Measurements from ENCODE around the gene SCIN. TPM values are rescaled to one million over a fixed set of nuclear protein-coding genes. Genes with fewer than 3 reads are reported as not detected.

SCIN gene
- total RNA-seq, result 2.8 TPM

GRCh38 chr7:12570534-12571461, at the start of gene SCIN:
TSS of gene SCIN (plus strand) at chr7:12570720. CDS start at chr7:12570787, 67 bp downstream.

DNA sequence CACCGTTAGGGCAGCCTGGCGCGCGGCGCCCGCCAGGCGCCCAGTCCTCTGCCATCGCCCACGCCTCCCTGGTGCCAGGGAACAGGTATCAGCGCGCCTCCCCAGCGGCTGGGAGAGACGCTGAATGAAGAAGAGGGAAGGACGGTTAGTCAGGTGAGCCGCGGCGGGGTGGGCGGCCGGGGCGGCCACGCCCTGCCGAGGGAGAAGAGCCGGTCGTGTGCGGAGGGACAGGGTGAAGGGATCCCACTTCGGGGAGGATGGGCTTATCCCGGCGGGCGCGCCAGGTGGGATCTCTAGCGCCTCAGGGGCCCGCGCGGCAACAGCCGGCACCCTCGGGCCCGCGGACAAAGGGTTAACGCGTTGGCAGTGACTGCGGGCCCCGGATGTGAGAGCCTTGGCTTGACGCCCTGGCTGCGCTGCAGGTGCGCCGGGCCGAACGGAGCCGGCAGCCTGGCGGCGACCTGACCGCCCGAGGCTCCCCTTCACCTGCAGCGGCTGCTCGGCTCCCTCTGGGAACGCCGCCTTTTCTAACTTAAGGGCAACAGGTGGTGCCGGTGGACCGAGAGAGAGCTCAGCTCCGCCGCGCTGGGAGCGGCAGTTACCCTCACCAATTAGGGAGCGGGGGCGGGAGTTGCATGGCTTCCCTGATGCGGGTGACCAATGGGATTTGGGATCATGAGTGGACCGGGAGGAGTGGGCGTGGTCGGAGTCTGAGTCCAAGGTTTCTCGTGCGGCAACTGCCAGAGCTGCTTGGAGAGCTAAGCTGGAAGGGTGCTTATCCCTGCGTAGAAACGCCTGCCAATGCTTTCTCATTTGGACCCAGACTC, 116.6 kb downstream of the SCIN start, which contains the start of gene ARL4A:
Gene ARL4A (plus strand): TSS at position 743 of the 827 bp plus-strand sequence. CDS start 622 bp downstream, outside the sequence.

Small RNA genes lying within 50 kb of the gene (small RNA-seq; reads per million reads assigned to genes)
- gene RF00264 (ENCODE audit: low replicate concordance), result not detected

Other genes with a start within 250 kb of the SCIN start
- 0.63 TPM for gene VWDE, start 166.9 kb upstream of the SCIN start, total RNA-seq
- 47.9 TPM for gene ARL4A, start 116.9 kb downstream of the SCIN start, total RNA-seq

Data from parietal lobe (tissue), 2 donors.